DMS 273 (cell line): ENCODE results near the gene OR2G3.

Source experiments
- DNase-seq: peaks from one replicate; lab custom pipeline; 2025; ENCODE audit not compliant: unreplicated experiment; lab: John Stamatoyannopoulos, UW

Gene OR2G3

DNA sequence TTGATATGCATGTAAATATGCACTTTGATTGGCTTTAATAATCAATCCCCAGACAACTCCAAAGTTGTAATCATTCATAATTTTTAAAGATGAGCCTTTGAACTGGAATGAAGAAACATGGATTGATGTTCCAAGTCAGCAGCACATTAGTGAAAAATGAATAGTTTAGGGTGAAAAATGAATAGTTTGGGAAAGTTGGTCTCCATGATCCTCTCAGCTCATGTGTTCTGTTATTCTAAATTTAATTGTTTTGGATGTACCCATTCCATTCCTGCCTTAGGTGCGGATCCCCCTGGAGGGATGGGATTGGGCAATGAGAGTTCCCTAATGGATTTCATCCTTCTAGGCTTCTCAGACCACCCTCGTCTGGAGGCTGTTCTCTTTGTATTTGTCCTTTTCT, at the start of gene OR2G3:
Gene OR2G3 (plus strand): TSS at position 301 of the 400 bp plus-strand sequence. CDS start 0 bp downstream, at position 301.
- no peak for DNase-seq

- no peak for DNase-seq
Measured at GRCh38 chr1:247557926-247558674, 47.3 kb upstream of the OR2G3 start.

DNA sequence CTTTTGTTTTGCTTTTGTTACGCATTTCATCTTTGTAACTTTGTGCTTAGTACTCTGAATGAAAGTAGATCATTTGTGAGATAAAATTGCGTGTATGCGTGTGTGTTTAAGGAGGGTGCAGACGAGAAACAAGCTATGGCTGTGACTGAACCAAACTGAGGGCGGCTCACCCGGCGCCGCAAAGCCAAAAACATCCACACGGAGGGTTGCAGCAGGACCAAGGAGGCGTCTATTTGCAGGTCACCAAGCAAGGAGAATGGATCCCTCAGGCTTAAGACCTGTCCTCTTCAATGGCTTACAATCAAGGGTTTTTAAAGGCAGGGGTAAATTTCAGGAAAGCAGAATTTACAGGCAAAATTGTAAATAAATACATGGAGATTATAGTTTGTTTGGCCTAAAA, 43.7 kb upstream of the OR2G3 start:
- no peak for DNase-seq

GRCh38 chr1:247562198-247562597, 43.2 kb upstream of the OR2G3 start:
- DNase-seq = no peak

DNA sequence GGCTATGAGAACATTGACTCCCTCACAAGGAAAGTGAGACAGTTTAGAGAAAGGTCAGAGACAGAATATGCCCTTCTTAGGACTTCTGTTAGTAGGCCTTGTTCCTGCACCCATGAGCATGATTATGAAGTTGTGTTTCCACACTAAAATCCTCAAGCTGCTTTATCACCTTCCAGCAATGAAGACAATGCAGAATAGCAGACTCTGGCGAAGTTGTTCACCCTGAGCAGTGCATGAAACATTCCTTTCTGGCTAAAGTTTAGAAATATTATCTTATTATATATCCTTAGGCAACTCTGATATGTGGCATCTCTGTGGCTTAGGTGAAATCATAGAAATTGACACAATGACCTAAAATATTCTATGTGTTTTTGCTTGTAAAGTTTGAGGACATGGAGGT, 31.1 kb upstream of the OR2G3 start:
- no peak for DNase-seq

- no peak for DNase-seq
Measured at GRCh38 chr1:247574664-247575063, 30.7 kb upstream of the OR2G3 start.

DNA sequence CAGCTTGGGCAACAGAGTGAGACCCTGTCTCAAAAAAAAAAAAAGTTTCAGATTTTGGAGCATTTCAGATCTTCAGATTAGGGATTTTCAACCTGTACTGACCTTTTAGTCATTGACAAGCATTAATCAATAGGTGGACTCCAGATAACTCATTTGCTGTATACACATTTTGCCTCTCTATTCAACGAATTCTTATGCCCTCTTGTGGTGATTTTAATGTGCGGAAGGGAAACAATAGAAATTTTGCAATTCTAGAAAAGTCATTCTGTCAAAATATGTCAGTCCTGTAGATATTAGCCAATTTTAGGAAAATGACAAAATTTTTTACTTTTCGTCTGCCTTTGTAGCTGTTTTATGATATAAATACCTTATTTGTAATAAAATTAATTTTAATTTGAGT, 28.9 kb upstream of the OR2G3 start:
- peak; percentile 45 for DNase-seq

- no peak for DNase-seq
Measured at GRCh38 chr1:247578946-247579460, 26.4 kb upstream of the OR2G3 start.

DNA sequence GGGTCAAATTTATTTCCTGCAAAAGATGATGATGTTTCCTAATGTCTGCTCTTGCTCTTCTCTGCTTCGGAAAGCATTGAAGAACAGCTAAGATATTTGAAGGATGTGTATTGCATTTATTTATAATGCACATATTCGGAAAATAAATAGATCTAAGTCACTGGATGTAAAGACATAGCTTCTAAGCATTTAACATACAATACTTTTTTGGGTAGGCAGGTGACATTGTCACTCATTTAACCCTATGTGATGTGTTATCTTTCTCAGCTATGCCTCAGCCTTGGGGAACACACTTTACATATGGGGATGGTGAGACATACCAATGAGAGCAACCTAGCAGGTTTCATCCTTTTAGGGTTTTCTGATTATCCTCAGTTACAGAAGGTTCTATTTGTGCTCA, 17.3 kb upstream of the OR2G3 start, which contains the start of gene OR2G2:
Gene OR2G2 (plus strand): TSS at position 301 of the 400 bp plus-strand sequence. CDS start 0 bp downstream, at position 301.
- no peak for DNase-seq

- no peak for DNase-seq
Measured at GRCh38 chr1:247613405-247613804, 8.0 kb downstream of the OR2G3 start.

GRCh38 chr1:247614625-247615024, 9.2 kb downstream of the OR2G3 start:
- DNase-seq = no peak

DNA sequence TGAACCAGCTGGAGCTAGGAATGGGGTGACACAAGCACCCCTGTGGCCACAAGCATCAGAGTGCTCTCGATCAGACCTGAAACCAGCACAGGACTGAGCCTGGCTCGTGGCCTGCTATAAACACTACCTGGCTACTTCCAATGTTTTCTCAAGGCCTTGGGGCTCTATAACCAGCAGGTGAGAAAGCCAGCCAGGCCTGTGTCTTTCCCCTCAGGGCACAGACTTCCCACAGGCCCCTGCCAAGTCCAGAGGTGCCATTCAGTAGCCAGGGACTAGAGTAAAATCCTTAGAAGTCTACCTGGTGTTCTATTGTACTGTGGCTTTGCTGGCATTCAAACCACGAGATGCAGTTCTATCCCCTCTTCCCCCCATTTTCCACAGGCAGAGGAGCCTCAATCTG, 22.6 kb downstream of the OR2G3 start:
- no peak for DNase-seq

GRCh38 chr1:247638011-247638410, 32.6 kb downstream of the OR2G3 start:
- DNase-seq = no peak

- DNase-seq = no peak
Measured at GRCh38 chr1:247638781-247639180, 33.4 kb downstream of the OR2G3 start.

DNA sequence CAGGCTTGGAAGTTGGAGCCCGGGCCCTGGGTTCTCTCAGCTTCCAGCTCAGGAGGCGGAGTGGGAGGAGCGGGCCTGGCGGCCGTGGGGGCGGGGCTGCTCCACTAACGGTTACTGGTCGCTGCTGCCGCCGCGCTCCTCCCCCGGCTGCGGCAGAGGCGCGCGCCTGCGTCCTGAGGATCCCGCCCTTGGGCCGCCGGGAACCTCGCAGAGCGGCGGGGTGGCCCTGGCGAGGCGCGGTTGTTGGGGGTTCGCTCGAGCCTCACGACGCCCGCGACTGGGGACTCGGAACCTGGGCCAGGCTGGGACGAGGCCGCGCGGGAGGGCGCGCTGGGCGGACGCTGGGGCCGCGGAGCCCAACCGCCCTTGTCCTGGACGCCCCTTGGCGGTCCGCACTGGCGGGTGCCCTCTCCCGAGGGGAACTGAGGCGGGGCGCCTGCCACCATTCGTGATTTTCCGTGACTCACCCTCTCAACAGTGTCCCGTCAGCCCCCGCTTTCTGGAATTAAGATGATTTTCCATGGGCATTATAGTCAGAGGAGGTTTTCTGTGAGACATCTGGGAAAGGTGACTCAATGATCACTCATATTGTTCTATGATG, 34.1 kb downstream of the OR2G3 start:
- no peak for DNase-seq

DNA sequence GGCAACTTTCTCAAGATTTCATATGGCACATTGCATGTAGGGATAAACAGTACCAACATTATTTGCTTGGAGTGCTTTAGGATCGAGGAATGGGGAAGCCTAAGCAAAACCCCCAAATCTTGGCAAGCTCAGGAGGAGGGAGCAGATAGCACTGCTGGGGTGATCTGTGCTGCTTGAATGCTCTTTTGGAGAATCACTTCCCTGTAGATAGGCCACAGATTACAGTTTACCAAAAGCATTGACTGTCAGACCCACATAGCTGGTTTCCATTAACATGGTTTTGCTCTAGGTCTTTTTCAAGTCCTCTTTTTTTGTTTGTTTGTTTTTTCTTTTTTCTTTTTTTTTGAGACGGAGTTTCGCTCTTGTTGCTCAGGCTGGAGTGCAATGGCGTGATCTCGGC, 37.4 kb downstream of the OR2G3 start:
- no peak for DNase-seq

- DNase-seq = no peak
Measured at GRCh38 chr1:247646867-247647266, 41.5 kb downstream of the OR2G3 start.

- DNase-seq = peak; percentile 4
Measured at GRCh38 chr1:247647864-247648263, 42.5 kb downstream of the OR2G3 start.

GRCh38 chr1:247653040-247653439, 47.7 kb downstream of the OR2G3 start:
- no peak for DNase-seq
